ENCODE measurements around the gene DEGS2.
"Not testable (repeated sequence)": the region's sequence is repeated elsewhere in the genome, so short reads cannot be mapped to it uniquely, and the experiment has no call there.

Gene DEGS2

GRCh38 chr14:100168506-100168905, 9.1 kb upstream of the DEGS2 start:
- H3K4me3 ChIP-seq, result no peak overlapping the region
- TF ChIP-seq Cebpa-rat (IDR thresholded peaks at IDR 0.05), result no peak
- H3K27ac ChIP-seq, result no peak overlapping the region
- H3K4me1 ChIP-seq, result peaks cover 6 to 24% (median 13%) of the 10 kb centered on the region in 10 experiments; a peak in 17 of 20 replicates
- H3K9ac ChIP-seq, result no peak overlapping the region
- peaks cover 0 to 8% (median 0%) of the 10 kb centered on the region in 11 experiments; a peak in 3 of 22 replicates for H3K27me3 ChIP-seq
- no peaks in the 10 kb centered on the region; a peak in 1 of 22 replicates for H3K9me3 ChIP-seq (replicated peaks in 1 of 11)
- peak overlapping the region in 3 of 11 experiments; percentile 12 to 37 (median 15); a peak in 2 of 22 replicates for H3K4me2 ChIP-seq
- H3K36me3 ChIP-seq, result no peaks in the 10 kb centered on the region
- no peaks in the 10 kb centered on the region for H4K20me1 ChIP-seq

- peaks cover 0 to 5% (median 0%) of the 10 kb centered on the region in 11 experiments; a peak in 3 of 22 replicates for H4K20me1 ChIP-seq
- no peaks in the 10 kb centered on the region for H3K36me3 ChIP-seq
- no peaks in the 10 kb centered on the region; a peak in 1 of 22 replicates for H3K9me3 ChIP-seq (replicated peaks in 1 of 11)
- peak overlapping the region in 5 of 11 experiments; percentile 35 to 74 (median 65); a peak in 8 of 22 replicates for H3K27ac ChIP-seq
- TF ChIP-seq Cebpa-rat (IDR thresholded peaks at IDR 0.05), result no peak
- peaks cover 7 to 17% (median 9%) of the 10 kb centered on the region in 11 experiments for H3K27me3 ChIP-seq
- peaks cover 6 to 24% (median 13%) of the 10 kb centered on the region in 10 experiments; a peak in 17 of 20 replicates for H3K4me1 ChIP-seq
- peak overlapping the region in 9 of 11 experiments; percentile 54 to 83 (median 71); a peak in 10 of 22 replicates for H3K4me2 ChIP-seq
- no peak overlapping the region for H3K4me3 ChIP-seq
- peak overlapping the region in 4 of 11 experiments; percentile 49 to 70 (median 62); a peak in 3 of 22 replicates for H3K9ac ChIP-seq
Observed at GRCh38 chr14:100165831-100166440, 6.5 kb upstream of the DEGS2 start.

GRCh38 chr14:100165376-100165775, 5.9 kb upstream of the DEGS2 start:
- Histone ChIP-seq H3K9me3 (replicated peaks in 1 of 11) (peaks cover 0 to 4% (median 2%) of the 10 kb centered on the region in 11 experiments; a peak in 9 of 22 replicates), H3K36me3 (no peaks in the 10 kb centered on the region), H3K9ac (no peak overlapping the region), H4K20me1 (peaks cover 0 to 9% (median 3%) of the 10 kb centered on the region in 11 experiments; a peak in 9 of 22 replicates), H3K27me3 (peaks cover 12 to 22% (median 15%) of the 10 kb centered on the region in 11 experiments), H3K27ac (no peak overlapping the region; a peak in 1 of 22 replicates), H3K4me3 (no peak overlapping the region), H3K4me2 (no peak overlapping the region), H3K4me1 (peaks cover 8 to 24% (median 13%) of the 10 kb centered on the region in 10 experiments; a peak in 18 of 20 replicates)
- TF ChIP-seq Cebpa-rat (IDR thresholded peaks at IDR 0.05), result no peak

- Histone ChIP-seq H3K4me1 (peaks cover 25 to 50% (median 43%) of the 10 kb centered on the region in 10 experiments), H3K4me2 (peak overlapping the region in 3 of 11 experiments; percentile 84 to 99 (median 94); a peak in 6 of 22 replicates), H3K9ac (no peak overlapping the region), H3K36me3 (no peaks in the 10 kb centered on the region), H3K27ac (no peak overlapping the region), H3K9me3 (replicated peaks in 1 of 11) (peaks cover 0 to 8% (median 6%) of the 10 kb centered on the region in 11 experiments; a peak in 10 of 22 replicates), H4K20me1 (peaks cover 0 to 38% (median 20%) of the 10 kb centered on the region in 11 experiments; a peak in 14 of 22 replicates), H3K4me3 (peak overlapping the region in 2 of 10 experiments; percentile 54 to 60; a peak in 3 of 20 replicates), H3K27me3 (peaks cover 52 to 61% (median 58%) of the 10 kb centered on the region in 11 experiments)
- no peak for TF ChIP-seq Cebpa-rat (IDR thresholded peaks at IDR 0.05)
Observed at GRCh38 chr14:100160534-100160916, 1.1 kb upstream of the DEGS2 start.

- TF ChIP-seq Cebpa-rat (IDR thresholded peaks at IDR 0.05), result no peak
- Histone ChIP-seq H3K36me3 (no peaks in the 10 kb centered on the region), H3K4me3 (peak overlapping the region; percentile 51 to 69 (median 57)), H4K20me1 (peaks cover 0 to 38% (median 20%) of the 10 kb centered on the region in 11 experiments; a peak in 14 of 22 replicates), H3K27ac (no peak overlapping the region), H3K9me3 (replicated peaks in 1 of 11) (peaks cover 2 to 11% (median 8%) of the 10 kb centered on the region in 11 experiments; a peak in 21 of 22 replicates), H3K27me3 (peaks cover 52 to 61% (median 58%) of the 10 kb centered on the region in 11 experiments), H3K4me1 (peaks cover 30 to 55% (median 48%) of the 10 kb centered on the region in 10 experiments), H3K4me2 (peak overlapping the region; percentile 84 to 99 (median 96)), H3K9ac (peak overlapping the region in 2 of 11 experiments; percentile 5 to 40; a peak in 2 of 22 replicates)
Observed at GRCh38 chr14:100159865-100160533, 554 bp upstream of the DEGS2 start.

GRCh38 chr14:100158566-100159093, 815 bp downstream of the DEGS2 start:
- peak overlapping the region; percentile 84 to 99 (median 96) for H3K4me2 ChIP-seq
- peaks cover 31 to 57% (median 48%) of the 10 kb centered on the region in 10 experiments for H3K4me1 ChIP-seq
- TF ChIP-seq Cebpa-rat (IDR thresholded peaks at IDR 0.05), result no peak
- peaks cover 52 to 61% (median 58%) of the 10 kb centered on the region in 11 experiments for H3K27me3 ChIP-seq
- peaks cover 10 to 23% (median 17%) of the 10 kb centered on the region in 11 experiments for H3K9me3 ChIP-seq (replicated peaks in 1 of 11)
- peak overlapping the region; percentile 51 to 69 (median 57) for H3K4me3 ChIP-seq
- H4K20me1 ChIP-seq, result peaks cover 0 to 38% (median 20%) of the 10 kb centered on the region in 11 experiments; a peak in 14 of 22 replicates
- H3K9ac ChIP-seq, result peak overlapping the region in 5 of 11 experiments; percentile 4 to 36 (median 19); a peak in 6 of 22 replicates
- no peak overlapping the region for H3K27ac ChIP-seq
- no peaks in the 10 kb centered on the region for H3K36me3 ChIP-seq

- H3K27me3 ChIP-seq, result peaks cover 52 to 61% (median 58%) of the 10 kb centered on the region in 11 experiments
Observed at GRCh38 chr14:100157548-100158232, 1.8 kb downstream of the DEGS2 start.

GRCh38 chr14:100156776-100157175, 2.7 kb downstream of the DEGS2 start:
- H3K4me3 ChIP-seq, result no peak overlapping the region
- peaks cover 52 to 61% (median 57%) of the 10 kb centered on the region in 11 experiments for H3K27me3 ChIP-seq
- no peak for TF ChIP-seq Cebpa-rat (IDR thresholded peaks at IDR 0.05)
- no peaks in the 10 kb centered on the region for H3K36me3 ChIP-seq
- H3K9ac ChIP-seq, result no peak overlapping the region
- H3K9me3 ChIP-seq (replicated peaks in 1 of 11), result peaks cover 10 to 24% (median 17%) of the 10 kb centered on the region in 11 experiments
- H3K4me2 ChIP-seq, result peak overlapping the region; percentile 51 to 94 (median 76); a peak in 20 of 22 replicates
- H4K20me1 ChIP-seq, result peaks cover 0 to 38% (median 20%) of the 10 kb centered on the region in 11 experiments; a peak in 14 of 22 replicates
- peaks cover 31 to 55% (median 48%) of the 10 kb centered on the region in 10 experiments for H3K4me1 ChIP-seq
- H3K27ac ChIP-seq, result no peak overlapping the region

More at GRCh38 chr14:100157548-100158232, 1.8 kb downstream of the DEGS2 start:
- H3K36me3 ChIP-seq, H3K4me3 ChIP-seq, H3K27ac ChIP-seq, H3K9ac ChIP-seq: not testable (repeated sequence)
- Histone ChIP-seq H3K4me1 (peaks cover 31 to 55% (median 48%) of the 10 kb centered on the region in 10 experiments), H3K4me2 (peak overlapping the region in 8 of 11 experiments; percentile 51 to 94 (median 78); a peak in 16 of 22 replicates), H4K20me1 (peaks cover 0 to 38% (median 20%) of the 10 kb centered on the region in 11 experiments; a peak in 14 of 22 replicates), H3K9me3 (replicated peaks in 1 of 11) (peaks cover 10 to 24% (median 17%) of the 10 kb centered on the region in 11 experiments)
